H1 (cell line): ENCODE data around the gene ATP6V1C2. TPM values are rescaled to one million over a fixed set of nuclear protein-coding genes. Genes with fewer than 3 reads are reported as not detected.

Experiments
- NANOG ChIP-seq: IDR thresholded peaks from 2 replicates; pipeline ENCODE4 v1.6.1; 2011; ENCODE audit warnings: low read length, low read depth, mild to moderate bottlenecking, inconsistent platforms; ENCODE audit not compliant: insufficient read depth, poor library complexity, severe bottlenecking
- PHF8 ChIP-seq: fragments of 200-600 bp; sonication (generic); conservative IDR thresholded peaks from 2 replicates; pipeline ENCODE4 v1.7.1; 2012; ENCODE audit warnings: low read depth, mild to moderate bottlenecking, inconsistent platforms, low read length, moderate library complexity
- RBBP5 ChIP-seq: IDR thresholded peaks from 2 replicates; pipeline ENCODE4 v1.7.1; 2012; ENCODE audit warnings: low read depth, mild to moderate bottlenecking, inconsistent platforms, low read length, moderate library complexity, borderline replicate concordance
- RFX5 ChIP-seq: IDR thresholded peaks from 2 replicates; pipeline ENCODE4 v1.6.1; 2011; ENCODE audit warnings: low read depth, low read length, improper control_type of control experiment, borderline replicate concordance
- RNF2 ChIP-seq: fragments of 200-900, 300-1000 bp; sonication (generic); IDR thresholded peaks from 2 replicates; pipeline ENCODE4 v1.7.1; 2016; ENCODE audit warnings: borderline replicate concordance, low read depth, mild to moderate bottlenecking, antibody characterized with exemption, low read length; ENCODE audit not compliant: poor library complexity, severe bottlenecking; ENCODE audit errors: missing control alignments
- SRF ChIP-seq: IDR thresholded peaks from 2 replicates; pipeline ENCODE4 v1.6.1; 2011; ENCODE audit warnings: mild to moderate bottlenecking, low read depth, low read length, moderate library complexity
- TAF7 ChIP-seq: optimal IDR thresholded peaks from 2 replicates; pipeline ENCODE3; 2011; ENCODE audit warnings: low read depth, mild to moderate bottlenecking, inconsistent platforms, low read length, moderate library complexity, borderline replicate concordance
- TBP ChIP-seq: IDR thresholded peaks from 2 replicates; pipeline ENCODE4 v1.6.1; 2011; ENCODE audit warnings: low read depth, low read length, improper control_type of control experiment
- polyA plus RNA-seq, 7 experiments: library from polyadenylated mRNA; depleted of rRNA in 3 of 7; stranded (reverse) in 5 of 7; unstranded in 2 of 7; fragments of >200 nt in 5 of 7; fragments of 200-250 nt in 2 of 7; gene quantifications; 1 replicate in 5 of 7; 2 replicates in 1 of 7; 4 replicates in 1 of 7; pipeline versions ENCODE4 v1.2.1 to v1.2.3, GENCODE V29; 2011 to 2013; ENCODE audit warnings: missing spikeins in 2 of 7, mixed read lengths in 2 of 7
- total RNA-seq: library from RNA; stranded (reverse); fragmentation: NEBNext Ultra II Directional; extraction: Animal tissue kit (Norgen Biotek cat#: 25700); gene quantifications from 2 replicates; pipeline ENCODE4 v1.2.1, GENCODE V29; 2021

ATP6V1C2 gene
- total and polyA plus RNA-seq, 2 of the 8 experiments (the other 6 are each of a cell fraction or from before 2014, with no cell fraction given) = 0.29 to 0.74 TPM

GRCh38 chr2:10796703-10797102 lies 75.3 kb downstream of the ATP6V1C2 start (continued):
- TF ChIP-seq NANOG (no peak), TBP (no peak), RNF2 (no peak), RFX5 (no peak), PHF8 (no peak), SRF (no peak), TAF7 (no peak), RBBP5 (no peak)
- TF ChIP-seq, all 59 proteins: peak for 0
